ENCODE data around the gene PTRHD1. TPM values are rescaled to one million over a fixed set of nuclear protein-coding genes. Genes with fewer than 3 reads are reported as not detected.
"Not testable (repeated sequence)": the region's sequence is repeated elsewhere in the genome, so short reads cannot be mapped to it uniquely, and the experiment has no call there.

The PTRHD1 gene
- total RNA-seq, 5 donors from 2014 or later (not counting 1 experiment from before 2014, with no cell fraction given) = 13.6 to 20.1 (median 14.9) TPM

- H3K36me3 Mint-ChIP-seq = peaks cover 46% of the 10 kb centered on the region
- H3K9me3 Mint-ChIP-seq; H3K9me3 ChIP-seq; POLR2A ChIA-PET; H3K4me3 ChIP-seq (ENCODE audit: control insufficient read depth in 1 of 2, extremely low read depth in 1 of 2, low read length in 1 of 2); H3K4me3 Mint-ChIP-seq; H3K4me1 Mint-ChIP-seq; H3K27ac ChIP-seq (ENCODE audit: low read length); H3K27ac Mint-ChIP-seq; H3K27me3 Mint-ChIP-seq; CTCF ChIA-PET; H3K36me3 ChIP-seq (ENCODE audit: control insufficient read depth in 2 of 2, extremely low read depth in 1 of 2, insufficient read depth in 1 of 2, low read length in 1 of 2); H3K27me3 ChIP-seq (replicated peaks in 1 of 2; ENCODE audit: control insufficient read depth in 2 of 2, extremely low read depth in 1 of 2, insufficient read depth in 2 of 2, low read length in 1 of 2); DNase-seq; ATAC-seq (replicated peaks in 1 of 4); H3K4me1 ChIP-seq (ENCODE audit: control insufficient read depth in 1 of 2, extremely low read depth in 1 of 2, insufficient read depth in 2 of 2, low read length in 2 of 2): not testable (repeated sequence)
- no CpG with 5 or more reads among the region's 5 CpGs for WGBS (ENCODE audit: insufficient coverage)
Observed at GRCh38 chr2:24800487-24800886, 7.3 kb upstream of the PTRHD1 start.

DNA sequence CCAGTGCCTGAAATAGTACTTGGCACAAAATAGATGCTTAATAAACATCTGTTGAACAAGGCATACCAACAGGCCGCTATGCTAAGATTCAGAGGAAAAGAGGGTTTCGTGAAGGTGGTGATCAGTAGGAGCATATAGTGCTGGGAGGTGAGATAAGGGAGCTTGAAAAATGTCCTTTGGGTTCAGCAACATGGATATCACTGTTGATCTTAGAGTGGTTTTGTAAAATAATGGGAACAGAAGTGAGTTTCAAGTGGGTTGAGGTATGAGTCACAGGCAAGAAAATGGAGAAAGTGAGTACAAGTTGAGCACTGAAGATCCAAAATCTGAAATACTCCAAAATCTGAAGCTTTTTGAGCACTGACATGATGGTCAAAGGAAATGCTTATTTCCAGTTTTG is 4.5 kb upstream of the PTRHD1 start:
- peaks cover 0 to 5% of the 10 kb centered on the region in 2 donors for H3K36me3 ChIP-seq (ENCODE audit: control insufficient read depth in 2 of 2, extremely low read depth in 1 of 2, insufficient read depth in 1 of 2, low read length in 1 of 2)
- Mint-ChIP-seq H3K27ac (no peak overlapping the region), H3K4me3 (no peak overlapping the region), H3K27me3 (no peaks in the 10 kb centered on the region), H3K36me3 (peaks cover 33% of the 10 kb centered on the region), H3K9me3 (no peaks in the 10 kb centered on the region), H3K4me1 (peaks cover 15 to 21% (median 18%) of the 10 kb centered on the region in 3 donors)
- peaks cover 2 to 9% of the 10 kb centered on the region in 2 experiments for H3K4me1 ChIP-seq (ENCODE audit: control insufficient read depth in 1 of 2, extremely low read depth in 1 of 2, insufficient read depth in 2 of 2, low read length in 2 of 2)
- no peaks in the 10 kb centered on the region for H3K9me3 ChIP-seq
- ChIA-PET CTCF (no interaction called here), POLR2A (interaction anchor here in 1 of 2 donors (0.6 kb wide), 1 partner anchor 11 kb away, joined by 6 read pairs; no protein-coding TSS in a partner anchor)
- 90% methylated on average over 2 of the region's 2 CpGs for WGBS (ENCODE audit: insufficient coverage)
- no peak overlapping the region for H3K4me3 ChIP-seq (ENCODE audit: control insufficient read depth in 1 of 2, extremely low read depth in 1 of 2, low read length in 1 of 2)
- H3K27me3 ChIP-seq (replicated peaks in 1 of 2; ENCODE audit: control insufficient read depth in 2 of 2, extremely low read depth in 1 of 2, insufficient read depth in 2 of 2, low read length in 1 of 2) = no peaks in the 10 kb centered on the region
- ATAC-seq (replicated peaks in 1 of 4) (no peak), DNase-seq (no peak)
- no peak overlapping the region for H3K27ac ChIP-seq (ENCODE audit: low read length)

- Mint-ChIP-seq H3K27me3 (no peaks in the 10 kb centered on the region), H3K36me3 (peaks cover 21% of the 10 kb centered on the region), H3K9me3 (no peaks in the 10 kb centered on the region), H3K27ac (peak overlapping the region; percentile 100), H3K4me1 (peaks cover 20 to 26% (median 23%) of the 10 kb centered on the region in 3 donors), H3K4me3 (peak overlapping the region; percentile 95 to 97 (median 97))
- 13% methylated on average over 11 of the region's 14 CpGs for WGBS (ENCODE audit: insufficient coverage)
- POLR2A ChIA-PET = interaction anchor here in 1 of 2 donors (0.6 kb wide), 2 partner anchors 487 to 717 kb away, joined by 3 to 6 read pairs; no protein-coding TSS in a partner anchor
- Histone ChIP-seq H3K36me3 (ENCODE audit: control insufficient read depth in 2 of 2, extremely low read depth in 1 of 2, insufficient read depth in 1 of 2, low read length in 1 of 2) (peaks cover 0 to 9% of the 10 kb centered on the region in 2 donors), H3K4me1 (ENCODE audit: control insufficient read depth in 1 of 2, extremely low read depth in 1 of 2, insufficient read depth in 2 of 2, low read length in 2 of 2) (peaks cover 6 to 9% of the 10 kb centered on the region in 2 experiments), H3K4me3 (ENCODE audit: control insufficient read depth in 1 of 2, extremely low read depth in 1 of 2, low read length in 1 of 2) (peak overlapping the region; percentile 88 to 97), H3K27ac (ENCODE audit: low read length) (no peak overlapping the region), H3K27me3 (replicated peaks in 1 of 2; ENCODE audit: control insufficient read depth in 2 of 2, extremely low read depth in 1 of 2, insufficient read depth in 2 of 2, low read length in 1 of 2) (no peaks in the 10 kb centered on the region), H3K9me3 (no peaks in the 10 kb centered on the region)
- no peak for ATAC-seq (replicated peaks in 1 of 4)
- CTCF ChIA-PET = interaction anchor here in 1 of 2 donors (0.6 to 1.1 kb wide), 2 partner anchors 25 to 34 kb away, joined by 3 to 7 read pairs; no protein-coding TSS in a partner anchor
- DNase-seq = no peak
Observed at GRCh38 chr2:24793761-24794435, 707 bp upstream of the PTRHD1 start.

DNA sequence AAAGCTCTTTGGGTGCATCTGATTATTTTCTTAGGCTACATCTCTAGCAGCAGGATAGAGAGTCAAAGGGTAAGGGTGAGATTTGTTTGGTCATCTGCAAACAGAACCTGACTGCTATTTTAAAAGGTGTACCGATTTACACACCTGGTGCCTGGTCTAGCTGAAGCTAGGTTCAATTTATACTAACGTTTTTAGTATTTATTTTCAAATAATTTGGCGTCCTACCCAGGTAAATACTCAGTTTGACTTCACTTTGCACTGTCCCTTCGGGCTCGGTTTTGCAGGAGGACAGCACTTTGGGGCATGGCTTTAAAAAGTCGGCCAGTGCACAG is 683 bp downstream of the PTRHD1 start:
- H3K36me3 Mint-ChIP-seq = peaks cover 23% of the 10 kb centered on the region

DNA sequence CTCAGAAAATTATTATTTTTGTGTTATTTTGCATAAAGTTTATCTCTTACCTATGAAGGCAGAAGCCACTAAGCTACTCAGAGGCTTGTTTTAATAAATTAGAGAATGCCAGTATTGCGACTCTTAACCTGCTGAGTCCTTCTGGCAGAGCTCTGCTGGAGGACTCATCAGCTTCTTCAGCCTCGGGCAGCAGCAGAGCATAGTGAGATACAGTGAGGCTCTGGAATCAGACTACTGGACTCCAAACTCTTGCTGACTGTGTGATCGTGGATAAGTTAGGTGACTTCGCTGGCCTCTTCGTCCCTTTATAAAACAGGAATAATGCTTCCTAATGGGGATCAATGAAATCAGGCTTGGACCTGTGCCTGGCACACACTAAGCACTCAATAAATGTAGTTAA is 1.7 kb downstream of the PTRHD1 start:
- no peaks in the 10 kb centered on the region for H3K27me3 Mint-ChIP-seq
- Histone ChIP-seq H3K27ac (ENCODE audit: low read length) (no peak overlapping the region), H3K4me1 (ENCODE audit: control insufficient read depth in 1 of 2, extremely low read depth in 1 of 2, insufficient read depth in 2 of 2, low read length in 2 of 2) (peaks cover 6 to 9% of the 10 kb centered on the region in 2 experiments), H3K4me3 (ENCODE audit: control insufficient read depth in 1 of 2, extremely low read depth in 1 of 2, low read length in 1 of 2) (no peak overlapping the region), H3K36me3 (ENCODE audit: control insufficient read depth in 2 of 2, extremely low read depth in 1 of 2, insufficient read depth in 1 of 2, low read length in 1 of 2) (peaks cover 0 to 10% of the 10 kb centered on the region in 2 donors), H3K9me3 (no peaks in the 10 kb centered on the region), H3K27me3 (replicated peaks in 1 of 2; ENCODE audit: control insufficient read depth in 2 of 2, extremely low read depth in 1 of 2, insufficient read depth in 2 of 2, low read length in 1 of 2) (no peaks in the 10 kb centered on the region)
- ATAC-seq (replicated peaks in 1 of 4) = no peak
- H3K9me3 Mint-ChIP-seq = no peaks in the 10 kb centered on the region
- DNase-seq = no peak
- H3K36me3 Mint-ChIP-seq = peaks cover 18% of the 10 kb centered on the region
- 100% methylated on average over 2 of the region's 5 CpGs for WGBS (ENCODE audit: insufficient coverage)
- CTCF ChIA-PET = no interaction called here
- H3K4me3 Mint-ChIP-seq = no peak overlapping the region
- peaks cover 20 to 23% (median 20%) of the 10 kb centered on the region in 3 donors for H3K4me1 Mint-ChIP-seq
- H3K27ac Mint-ChIP-seq = no peak overlapping the region
- POLR2A ChIA-PET = interaction anchor here in 1 of 2 donors (0.6 kb wide), 1 partner anchor 34 kb away, joined by 7 read pairs; no protein-coding TSS in a partner anchor

More for the DNA sequence above, 683 bp downstream of the PTRHD1 start:
- CTCF ChIA-PET = interaction anchor here (0.7 to 1.2 kb wide), 6 partner anchors 33 to 956 kb away, joined by 3 to 6 read pairs (median 4); partner anchors contain the start of gene ATAD2B (in 1 of the 2)
- Histone ChIP-seq H3K4me3 (ENCODE audit: control insufficient read depth in 1 of 2, extremely low read depth in 1 of 2, low read length in 1 of 2) (peak overlapping the region; percentile 88 to 97), H3K27ac (ENCODE audit: low read length) (peak overlapping the region; percentile 95), H3K36me3 (ENCODE audit: control insufficient read depth in 2 of 2, extremely low read depth in 1 of 2, insufficient read depth in 1 of 2, low read length in 1 of 2) (peaks cover 0 to 10% of the 10 kb centered on the region in 2 donors), H3K9me3 (no peaks in the 10 kb centered on the region), H3K27me3 (replicated peaks in 1 of 2; ENCODE audit: control insufficient read depth in 2 of 2, extremely low read depth in 1 of 2, insufficient read depth in 2 of 2, low read length in 1 of 2) (no peaks in the 10 kb centered on the region), H3K4me1 (ENCODE audit: control insufficient read depth in 1 of 2, extremely low read depth in 1 of 2, insufficient read depth in 2 of 2, low read length in 2 of 2) (peaks cover 6 to 9% of the 10 kb centered on the region in 2 experiments)
- Mint-ChIP-seq H3K27me3 (no peaks in the 10 kb centered on the region), H3K9me3 (no peaks in the 10 kb centered on the region), H3K4me3 (peak overlapping the region; percentile 95 to 97 (median 97)), H3K4me1 (peaks cover 20 to 26% (median 23%) of the 10 kb centered on the region in 3 donors), H3K27ac (peak overlapping the region; percentile 100)
- no peak for ATAC-seq (replicated peaks in 1 of 4)
- 11% methylated on average over 6 of the region's 6 CpGs for WGBS (ENCODE audit: insufficient coverage)
- DNase-seq = no peak
- POLR2A ChIA-PET = interaction anchor here in 1 of 2 donors (0.6 kb wide), 1 partner anchor 429 kb away, joined by 3 read pairs; no protein-coding TSS in a partner anchor

DNA sequence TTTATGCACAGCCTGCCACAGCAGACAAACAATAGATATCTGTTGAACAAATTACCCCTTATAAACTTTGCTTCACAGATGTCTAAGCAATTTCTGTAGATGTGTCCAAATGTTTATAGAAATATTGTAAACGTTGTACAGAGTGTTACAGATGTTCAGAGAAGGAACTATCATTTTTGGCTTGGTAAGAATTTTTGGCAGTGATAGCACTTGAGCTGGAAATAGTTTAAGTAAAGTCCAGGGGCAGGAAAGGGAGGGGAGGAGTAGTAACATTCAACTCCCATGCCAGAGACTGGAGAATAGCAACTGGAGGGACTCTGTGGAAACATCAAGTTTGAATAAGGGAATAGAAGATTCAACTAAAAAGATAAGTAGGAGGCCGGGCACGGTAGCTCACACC is 4.4 kb downstream of the PTRHD1 start:
- Histone ChIP-seq H3K27ac (ENCODE audit: low read length) (no peak overlapping the region), H3K4me1 (ENCODE audit: control insufficient read depth in 1 of 2, extremely low read depth in 1 of 2, insufficient read depth in 2 of 2, low read length in 2 of 2) (peaks cover 4 to 5% of the 10 kb centered on the region in 2 experiments), H3K4me3 (ENCODE audit: control insufficient read depth in 1 of 2, extremely low read depth in 1 of 2, low read length in 1 of 2) (no peak overlapping the region), H3K27me3 (replicated peaks in 1 of 2; ENCODE audit: control insufficient read depth in 2 of 2, extremely low read depth in 1 of 2, insufficient read depth in 2 of 2, low read length in 1 of 2) (peaks cover 0 to 3% of the 10 kb centered on the region in 2 experiments), H3K9me3 (no peaks in the 10 kb centered on the region), H3K36me3 (ENCODE audit: control insufficient read depth in 2 of 2, extremely low read depth in 1 of 2, insufficient read depth in 1 of 2, low read length in 1 of 2) (peaks cover 0 to 10% of the 10 kb centered on the region in 2 donors)
- DNase-seq (no peak), ATAC-seq (replicated peaks in 1 of 4) (no peak)
- H3K4me1 Mint-ChIP-seq = peaks cover 12 to 15% (median 13%) of the 10 kb centered on the region in 3 donors
- no peak overlapping the region for H3K27ac Mint-ChIP-seq
- 96% methylated on average over 3 of the region's 3 CpGs for WGBS (ENCODE audit: insufficient coverage)
- no peaks in the 10 kb centered on the region for H3K9me3 Mint-ChIP-seq
- peaks cover 18% of the 10 kb centered on the region for H3K36me3 Mint-ChIP-seq
- H3K27me3 Mint-ChIP-seq = no peaks in the 10 kb centered on the region
- ChIA-PET POLR2A (no interaction called here), CTCF (no interaction called here)
- H3K4me3 Mint-ChIP-seq = no peak overlapping the region

All from T-cell (primary cell).